ENCODE measurements around the gene BCKDHB. TPM values are rescaled to one million over a fixed set of nuclear protein-coding genes. Genes with fewer than 3 reads are reported as not detected.

Gene BCKDHB
- total and polyA plus RNA-seq, 2 of the 4 experiments (the other 2 are of a cell fraction): 11.2 to 11.8 TPM

GRCh38 chr6:80197474-80197873 lies 91.0 kb downstream of the BCKDHB start:
- Histone ChIP-seq H3K4me2 (ENCODE audit: low read depth, low read length) (no peak overlapping the region), H2AK5ac (ENCODE audit: low read depth, low read length) (no peak overlapping the region), H2BK120ac (ENCODE audit: low read depth, low read length) (no peak overlapping the region), H3K23ac (ENCODE audit: low read depth, low read length) (no peak overlapping the region), H3K14ac (replicated peaks; ENCODE audit: low read depth, low read length) (no peak overlapping the region), H3K9ac (ENCODE audit: low read depth, low read length) (no peak overlapping the region), H3K18ac (ENCODE audit: low read depth, low read length) (no peak overlapping the region), H3K36me3 (ENCODE audit: control insufficient read depth, insufficient read depth, low read length) (no peaks in the 10 kb centered on the region), H3K9me3 (ENCODE audit: control insufficient read depth, insufficient read depth, low read length) (no peaks in the 10 kb centered on the region), H2BK5ac (ENCODE audit: low read depth, low read length, poor library complexity, severe bottlenecking) (no peak overlapping the region), H3K4me3 (ENCODE audit: insufficient read depth, low read depth, low read length) (no peak overlapping the region), H2AK9ac (replicated peaks; ENCODE audit: low read depth, low read length, poor library complexity) (no peak overlapping the region), H3K56ac (ENCODE audit: extremely low read depth, insufficient read depth, low read length) (no peak overlapping the region), H2BK15ac (ENCODE audit: low read depth, low read length) (no peak overlapping the region), H3K9me1 (ENCODE audit: insufficient read depth, low read length) (no peaks in the 10 kb centered on the region; the same call in 1 of the 2 replicates), H3K4me1 (ENCODE audit: control insufficient read depth, insufficient read depth, low read length) (no peaks in the 10 kb centered on the region), H4K20me1 (ENCODE audit: insufficient read depth, low read length) (no peaks in the 10 kb centered on the region), H3K79me1 (ENCODE audit: low read depth in 1 of 2, low read length in 2 of 2) (no peaks in the 10 kb centered on the region), H4K91ac (ENCODE audit: insufficient read depth, low read depth, low read length) (no peak overlapping the region), H3K27ac (ENCODE audit: insufficient read depth, low read length) (no peak overlapping the region), H3K27me3 (ENCODE audit: control insufficient read depth, insufficient read depth, low read length) (no peaks in the 10 kb centered on the region), H2AFZ (replicated peaks; ENCODE audit: low read length, poor library complexity) (no peak overlapping the region), H2BK20ac (ENCODE audit: low read depth, low read length) (no peak overlapping the region), H4K5ac (ENCODE audit: low read depth, low read length) (no peak overlapping the region), H4K8ac (ENCODE audit: low read depth in 2 of 2, low read length in 2 of 2) (no peak overlapping the region), H3K4ac (ENCODE audit: low read depth, low read length) (no peak overlapping the region)
- ATAC-seq (ENCODE audit: low read depth) (no peak), DNase-seq (peak; percentile 10)
- no CpG with 5 or more reads among the region's 1 CpG for WGBS, 2 experiments (ENCODE audit: extremely low coverage in 2 of 2, insufficient read length in 1 of 2)
- dilution Hi-C loops (cut with HindIII; ENCODE audit: low sequenced_read_pairs, unreplicated experiment): no loop called here
- no TSS peak for BruUV-seq (replicated peaks)
- intact Hi-C loops (cut with micrococcal nuclease): no loop called here
- CTCF ChIA-PET: no interaction called here
- POLR2A ChIA-PET (ENCODE audit: unreplicated experiment): no interaction called here
- in situ Hi-C loops (cut with MboI; ENCODE audit: low sequenced_read_pairs): no loop called here
- no peak for TF ChIP-seq CHD1 (IDR thresholded peaks at IDR 0.05; ENCODE audit: low read depth, low read length)

All from IMR-90 (cell line).